ENCODE results near the gene IFFO2. TPM values are rescaled to one million over a fixed set of nuclear protein-coding genes. Genes with fewer than 3 reads are reported as not detected.
A peak's percentile ranks its signal among the peaks of the same experiment; 100 is the strongest.

The IFFO2 gene
- total RNA-seq, 2 donors from 2014 or later: 69.2 to 79.1 TPM

GRCh38 chr1:18944810-18945209, 11.7 kb downstream of the IFFO2 start:
- no peak for DNase-seq
- Mint-ChIP-seq H3K36me3 (ENCODE audit: insufficient read depth in 2 of 2) (peaks cover 0 to 9% of the 10 kb centered on the region in 2 donors), H3K27ac (peak overlapping the region; percentile 95), H3K9me3 (no peaks in the 10 kb centered on the region), H3K4me3 (peak overlapping the region in 1 of 2 donors; percentile 67), H3K4me1 (ENCODE audit: low read depth) (peaks cover 83% of the 10 kb centered on the region), H3K27me3 (ENCODE audit: low read depth) (no peaks in the 10 kb centered on the region)
- no peak for ATAC-seq (replicated peaks in 1 of 2)

- Mint-ChIP-seq H3K27me3 (ENCODE audit: low read depth) (no peaks in the 10 kb centered on the region), H3K9me3 (no peaks in the 10 kb centered on the region), H3K4me3 (no peak overlapping the region), H3K36me3 (ENCODE audit: insufficient read depth in 2 of 2) (peaks cover 0 to 9% of the 10 kb centered on the region in 2 donors), H3K27ac (peak overlapping the region; percentile 90), H3K4me1 (ENCODE audit: low read depth) (peaks cover 79% of the 10 kb centered on the region)
- no peak for DNase-seq
- no peak for ATAC-seq (replicated peaks in 1 of 2)
Measured at GRCh38 chr1:18943914-18944572, 12.4 kb downstream of the IFFO2 start.

GRCh38 chr1:18943162-18943561, 13.3 kb downstream of the IFFO2 start:
- Mint-ChIP-seq H3K27ac (peak overlapping the region; percentile 37), H3K4me3 (no peak overlapping the region), H3K4me1 (ENCODE audit: low read depth) (peaks cover 73% of the 10 kb centered on the region), H3K27me3 (ENCODE audit: low read depth) (no peaks in the 10 kb centered on the region), H3K36me3 (ENCODE audit: insufficient read depth in 2 of 2) (peaks cover 0 to 9% of the 10 kb centered on the region in 2 donors), H3K9me3 (no peaks in the 10 kb centered on the region)
- ATAC-seq (replicated peaks in 1 of 2) (no peak), DNase-seq (no peak)

- H3K9me3 Mint-ChIP-seq: no peaks in the 10 kb centered on the region
- H3K4me3 Mint-ChIP-seq: no peak overlapping the region
- DNase-seq (no peak), ATAC-seq (replicated peaks in 1 of 2) (no peak)
- peaks cover 69% of the 10 kb centered on the region for H3K4me1 Mint-ChIP-seq (ENCODE audit: low read depth)
- H3K27ac Mint-ChIP-seq: no peak overlapping the region
- no peaks in the 10 kb centered on the region for H3K27me3 Mint-ChIP-seq (ENCODE audit: low read depth)
- H3K36me3 Mint-ChIP-seq (ENCODE audit: insufficient read depth in 2 of 2): peaks cover 0 to 8% of the 10 kb centered on the region in 2 donors
Measured at GRCh38 chr1:18942340-18942739, 14.1 kb downstream of the IFFO2 start.

- Mint-ChIP-seq H3K27ac (peak overlapping the region; percentile 13), H3K9me3 (no peaks in the 10 kb centered on the region), H3K4me3 (no peak overlapping the region), H3K4me1 (ENCODE audit: low read depth) (peaks cover 69% of the 10 kb centered on the region), H3K27me3 (ENCODE audit: low read depth) (no peaks in the 10 kb centered on the region), H3K36me3 (ENCODE audit: insufficient read depth in 2 of 2) (peaks cover 0 to 8% of the 10 kb centered on the region in 2 donors)
- ATAC-seq (replicated peaks in 1 of 2) (no peak), DNase-seq (no peak)
Measured at GRCh38 chr1:18941221-18942141, 15.0 kb downstream of the IFFO2 start.

- Mint-ChIP-seq H3K4me3 (no peak overlapping the region), H3K27me3 (ENCODE audit: low read depth) (no peaks in the 10 kb centered on the region), H3K27ac (no peak overlapping the region), H3K4me1 (ENCODE audit: low read depth) (peaks cover 71% of the 10 kb centered on the region), H3K36me3 (ENCODE audit: insufficient read depth in 2 of 2) (peaks cover 0 to 8% of the 10 kb centered on the region in 2 donors), H3K9me3 (no peaks in the 10 kb centered on the region)
- ATAC-seq (replicated peaks in 1 of 2): no peak
- no peak for DNase-seq
Measured at GRCh38 chr1:18940303-18941020, 16.0 kb downstream of the IFFO2 start.

GRCh38 chr1:18939398-18940302, 16.8 kb downstream of the IFFO2 start:
- Mint-ChIP-seq H3K27me3 (ENCODE audit: low read depth) (no peaks in the 10 kb centered on the region), H3K9me3 (no peaks in the 10 kb centered on the region), H3K36me3 (ENCODE audit: insufficient read depth in 2 of 2) (peaks cover 0 to 8% of the 10 kb centered on the region in 2 donors), H3K4me1 (ENCODE audit: low read depth) (peaks cover 71% of the 10 kb centered on the region), H3K27ac (peak overlapping the region; percentile 43), H3K4me3 (no peak overlapping the region)
- ATAC-seq (replicated peaks in 1 of 2) (no peak), DNase-seq (no peak)

- Mint-ChIP-seq H3K4me3 (no peak overlapping the region), H3K9me3 (no peaks in the 10 kb centered on the region), H3K27ac (no peak overlapping the region), H3K27me3 (ENCODE audit: low read depth) (no peaks in the 10 kb centered on the region), H3K4me1 (ENCODE audit: low read depth) (peaks cover 74% of the 10 kb centered on the region), H3K36me3 (ENCODE audit: insufficient read depth in 2 of 2) (peaks cover 0 to 5% of the 10 kb centered on the region in 2 donors)
- ATAC-seq (replicated peaks in 1 of 2) (no peak), DNase-seq (no peak)
Measured at GRCh38 chr1:18938707-18939070, 17.8 kb downstream of the IFFO2 start.

GRCh38 chr1:18938008-18938706, 18.3 kb downstream of the IFFO2 start:
- H3K36me3 Mint-ChIP-seq (ENCODE audit: insufficient read depth in 2 of 2): no peaks in the 10 kb centered on the region
- H3K4me3 Mint-ChIP-seq: peak overlapping the region in 1 of 2 donors; percentile 17
- no peaks in the 10 kb centered on the region for H3K27me3 Mint-ChIP-seq (ENCODE audit: low read depth)
- H3K4me1 Mint-ChIP-seq (ENCODE audit: low read depth): peaks cover 73% of the 10 kb centered on the region
- no peak overlapping the region for H3K27ac Mint-ChIP-seq
- ATAC-seq (replicated peaks in 1 of 2) (no peak), DNase-seq (no peak)
- H3K9me3 Mint-ChIP-seq: no peaks in the 10 kb centered on the region

- no peak overlapping the region for H3K4me3 Mint-ChIP-seq
- no peak overlapping the region for H3K27ac Mint-ChIP-seq
- H3K36me3 Mint-ChIP-seq (ENCODE audit: insufficient read depth in 2 of 2): no peaks in the 10 kb centered on the region
- ATAC-seq (replicated peaks in 1 of 2) (peak in 1 of 2 donors; percentile 34), DNase-seq (no peak)
- no peaks in the 10 kb centered on the region for H3K9me3 Mint-ChIP-seq
- H3K27me3 Mint-ChIP-seq (ENCODE audit: low read depth): no peaks in the 10 kb centered on the region
- peaks cover 79% of the 10 kb centered on the region for H3K4me1 Mint-ChIP-seq (ENCODE audit: low read depth)
Measured at GRCh38 chr1:18937539-18937938, 18.9 kb downstream of the IFFO2 start.

GRCh38 chr1:18936814-18937481, 19.5 kb downstream of the IFFO2 start:
- no peak for ATAC-seq (replicated peaks in 1 of 2)
- Mint-ChIP-seq H3K4me3 (no peak overlapping the region), H3K36me3 (ENCODE audit: insufficient read depth in 2 of 2) (no peaks in the 10 kb centered on the region), H3K9me3 (no peaks in the 10 kb centered on the region), H3K27ac (peak overlapping the region; percentile 31), H3K27me3 (ENCODE audit: low read depth) (no peaks in the 10 kb centered on the region), H3K4me1 (ENCODE audit: low read depth) (peaks cover 84% of the 10 kb centered on the region)
- no peak for DNase-seq
